HG02642 (cell line): ENCODE data around the gene GGTLC2.
"Not testable (repeated sequence)": the region's sequence is repeated elsewhere in the genome, so short reads cannot be mapped to it uniquely, and the experiment has no call there.

Experiments
- ATAC-seq: cut with Tn5 transposase; IDR thresholded peaks from one replicate; pipeline ENCODE4 v1.9.1; 2021; ENCODE audit warnings: mild to moderate bottlenecking; ENCODE audit not compliant: unreplicated experiment, poor library complexity

GGTLC2 gene

GRCh38 chr22:22644314-22644713 is at the start of gene GGTLC2:
Gene GGTLC2, plus strand, starts transcription at chr22:22644614. Its CDS starts 1,732 bp downstream, at chr22:22646346.
- not testable (repeated sequence) for ATAC-seq

GRCh38 chr22:22595001-22595835 is 49.2 kb upstream of the GGTLC2 start:
- ATAC-seq: no peak

- no peak for ATAC-seq
Measured at GRCh38 chr22:22598144-22598543, 46.3 kb upstream of the GGTLC2 start.

- no peak for ATAC-seq
Measured at GRCh38 chr22:22599248-22599647, 45.2 kb upstream of the GGTLC2 start.

- no peak for ATAC-seq
Measured at GRCh38 chr22:22600531-22601261, 43.7 kb upstream of the GGTLC2 start.

GRCh38 chr22:22603470-22603947 is 40.9 kb upstream of the GGTLC2 start:
- no peak for ATAC-seq

GRCh38 chr22:22604326-22605073 is 39.9 kb upstream of the GGTLC2 start:
- no peak for ATAC-seq

GRCh38 chr22:22605074-22605404 is 39.4 kb upstream of the GGTLC2 start:
- no peak for ATAC-seq

GRCh38 chr22:22608022-22608421 is 36.4 kb upstream of the GGTLC2 start:
- ATAC-seq: not testable (repeated sequence)

- ATAC-seq: no peak
Measured at GRCh38 chr22:22609291-22609690, 35.1 kb upstream of the GGTLC2 start.

GRCh38 chr22:22612516-22612915 is 31.9 kb upstream of the GGTLC2 start:
- no peak for ATAC-seq

GRCh38 chr22:22614065-22614464 is 30.3 kb upstream of the GGTLC2 start:
- ATAC-seq: no peak

GRCh38 chr22:22616636-22617035 is 27.8 kb upstream of the GGTLC2 start:
- no peak for ATAC-seq

GRCh38 chr22:22618448-22618847 is 26.0 kb upstream of the GGTLC2 start:
- no peak for ATAC-seq

- no peak for ATAC-seq
Measured at GRCh38 chr22:22618923-22619322, 25.5 kb upstream of the GGTLC2 start.

GRCh38 chr22:22619765-22620414 is 24.5 kb upstream of the GGTLC2 start:
- ATAC-seq: no peak

GRCh38 chr22:22628546-22629495 is 15.6 kb upstream of the GGTLC2 start:
- not testable (repeated sequence) for ATAC-seq

GRCh38 chr22:22631223-22631652 is 13.2 kb upstream of the GGTLC2 start:
- not testable (repeated sequence) for ATAC-seq

- not testable (repeated sequence) for ATAC-seq
Measured at GRCh38 chr22:22632226-22632625, 12.2 kb upstream of the GGTLC2 start.
